Measurements from ENCODE around the gene PIK3C2G.

GRCh38 chr12:18304609-18305008 lies 43.3 kb downstream of the PIK3C2G start:
- TF ChIP-seq TCF7L2 (IDR thresholded peaks at IDR 0.05; ENCODE audit: low read depth, low read length): no peak
- TF ChIP-seq, protein P1, sequence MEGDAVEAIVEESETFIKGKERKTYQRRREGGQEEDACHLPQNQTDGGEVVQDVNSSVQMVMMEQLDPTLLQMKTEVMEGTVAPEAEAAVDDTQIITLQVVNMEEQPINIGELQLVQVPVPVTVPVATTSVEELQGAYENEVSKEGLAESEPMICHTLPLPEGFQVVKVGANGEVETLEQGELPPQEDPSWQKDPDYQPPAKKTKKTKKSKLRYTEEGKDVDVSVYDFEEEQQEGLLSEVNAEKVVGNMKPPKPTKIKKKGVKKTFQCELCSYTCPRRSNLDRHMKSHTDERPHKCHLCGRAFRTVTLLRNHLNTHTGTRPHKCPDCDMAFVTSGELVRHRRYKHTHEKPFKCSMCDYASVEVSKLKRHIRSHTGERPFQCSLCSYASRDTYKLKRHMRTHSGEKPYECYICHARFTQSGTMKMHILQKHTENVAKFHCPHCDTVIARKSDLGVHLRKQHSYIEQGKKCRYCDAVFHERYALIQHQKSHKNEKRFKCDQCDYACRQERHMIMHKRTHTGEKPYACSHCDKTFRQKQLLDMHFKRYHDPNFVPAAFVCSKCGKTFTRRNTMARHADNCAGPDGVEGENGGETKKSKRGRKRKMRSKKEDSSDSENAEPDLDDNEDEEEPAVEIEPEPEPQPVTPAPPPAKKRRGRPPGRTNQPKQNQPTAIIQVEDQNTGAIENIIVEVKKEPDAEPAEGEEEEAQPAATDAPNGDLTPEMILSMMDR (IDR thresholded peaks at IDR 0.05): no peak
- no peak for TF ChIP-seq POLR2AphosphoS5 (IDR thresholded peaks at IDR 0.05; ENCODE audit: low read depth, low read length)
- TF ChIP-seq, protein P2, sequence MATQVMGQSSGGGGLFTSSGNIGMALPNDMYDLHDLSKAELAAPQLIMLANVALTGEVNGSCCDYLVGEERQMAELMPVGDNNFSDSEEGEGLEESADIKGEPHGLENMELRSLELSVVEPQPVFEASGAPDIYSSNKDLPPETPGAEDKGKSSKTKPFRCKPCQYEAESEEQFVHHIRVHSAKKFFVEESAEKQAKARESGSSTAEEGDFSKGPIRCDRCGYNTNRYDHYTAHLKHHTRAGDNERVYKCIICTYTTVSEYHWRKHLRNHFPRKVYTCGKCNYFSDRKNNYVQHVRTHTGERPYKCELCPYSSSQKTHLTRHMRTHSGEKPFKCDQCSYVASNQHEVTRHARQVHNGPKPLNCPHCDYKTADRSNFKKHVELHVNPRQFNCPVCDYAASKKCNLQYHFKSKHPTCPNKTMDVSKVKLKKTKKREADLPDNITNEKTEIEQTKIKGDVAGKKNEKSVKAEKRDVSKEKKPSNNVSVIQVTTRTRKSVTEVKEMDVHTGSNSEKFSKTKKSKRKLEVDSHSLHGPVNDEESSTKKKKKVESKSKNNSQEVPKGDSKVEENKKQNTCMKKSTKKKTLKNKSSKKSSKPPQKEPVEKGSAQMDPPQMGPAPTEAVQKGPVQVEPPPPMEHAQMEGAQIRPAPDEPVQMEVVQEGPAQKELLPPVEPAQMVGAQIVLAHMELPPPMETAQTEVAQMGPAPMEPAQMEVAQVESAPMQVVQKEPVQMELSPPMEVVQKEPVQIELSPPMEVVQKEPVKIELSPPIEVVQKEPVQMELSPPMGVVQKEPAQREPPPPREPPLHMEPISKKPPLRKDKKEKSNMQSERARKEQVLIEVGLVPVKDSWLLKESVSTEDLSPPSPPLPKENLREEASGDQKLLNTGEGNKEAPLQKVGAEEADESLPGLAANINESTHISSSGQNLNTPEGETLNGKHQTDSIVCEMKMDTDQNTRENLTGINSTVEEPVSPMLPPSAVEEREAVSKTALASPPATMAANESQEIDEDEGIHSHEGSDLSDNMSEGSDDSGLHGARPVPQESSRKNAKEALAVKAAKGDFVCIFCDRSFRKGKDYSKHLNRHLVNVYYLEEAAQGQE (IDR thresholded peaks at IDR 0.05; ENCODE audit: insufficient read depth in 1 of 2, low read depth in 2 of 2, low read length in 1 of 2): no peak
- TF ChIP-seq SIN3A (IDR thresholded peaks at IDR 0.05; ENCODE audit: borderline replicate concordance, insufficient read depth, low read depth, low read length): no peak
